SK-N-SH treated with all-trans-retinoic acid at 6 μM for 48 hours (cell line): ENCODE results near the gene ZFHX3.
A peak's percentile ranks its signal among the peaks of the same experiment; 100 is the strongest.

Experiments used
- ATAC-seq: fragments of 200-7000 bp; cut with Tn5 transposase; 3 replicates; pipeline ENCODE4 v1.9.1; 2020; ENCODE audit warnings: mild to moderate bottlenecking, moderate library complexity
- ARNTL ChIP-seq: fragments of 450-650 bp; formaldehyde crosslinking; IDR thresholded peaks from 2 replicates; pipeline ENCODE4 v1.5.0; 2020; ENCODE audit warnings: low read depth, mild to moderate bottlenecking, moderate library complexity, borderline replicate concordance
- BACH2 ChIP-seq: fragments of 250-450 bp; sonication (Bioruptor Pico); IDR thresholded peaks from 2 replicates; pipeline ENCODE4 v1.9.0; 2021; ENCODE audit warnings: mild to moderate bottlenecking, borderline replicate concordance
- CREB5 ChIP-seq: fragments of 250-450 bp; sonication (Bioruptor Pico); IDR thresholded peaks from 2 replicates; pipeline ENCODE4 v1.5.1; 2020; ENCODE audit warnings: low read depth, mild to moderate bottlenecking, moderate library complexity
- CSRNP3 ChIP-seq: fragments of 250-450 bp; sonication (Bioruptor Pico); IDR thresholded peaks from 2 replicates; pipeline ENCODE4 v1.5.1; 2021; ENCODE audit warnings: mild to moderate bottlenecking, moderate library complexity
- ESRRG ChIP-seq: fragments of 250-450 bp; sonication (Bioruptor Pico); IDR thresholded peaks from 2 replicates; pipeline ENCODE4 v1.6.1; 2021; ENCODE audit warnings: mild to moderate bottlenecking
- OSR1 ChIP-seq: fragments of 250-450 bp; sonication (Bioruptor Pico); IDR thresholded peaks from 2 replicates; pipeline ENCODE4 v1.8.0; 2022; ENCODE audit warnings: moderate library complexity, mild to moderate bottlenecking, inconsistent platforms
- PATZ1 ChIP-seq: fragments of 250-450 bp; sonication (Bioruptor Pico); IDR thresholded peaks from 2 replicates; pipeline ENCODE4 v1.8.0; 2020; ENCODE audit warnings: mild to moderate bottlenecking, moderate library complexity, borderline replicate concordance
- POU6F1 ChIP-seq: fragments of 250-450 bp; sonication (Bioruptor Pico); IDR thresholded peaks from 2 replicates; pipeline ENCODE4 v1.8.0; 2021; ENCODE audit warnings: low read depth, mild to moderate bottlenecking, moderate library complexity, borderline replicate concordance
- PPARA ChIP-seq: fragments of 250-450 bp; sonication (Bioruptor Pico); IDR thresholded peaks from 2 replicates; pipeline ENCODE4 v1.5.0; 2020; ENCODE audit warnings: mild to moderate bottlenecking, borderline replicate concordance
- SNAI2 ChIP-seq: fragments of 250-450 bp; sonication (Bioruptor Pico); IDR thresholded peaks from 2 replicates; pipeline ENCODE4 v1.5.0; 2020; ENCODE audit warnings: mild to moderate bottlenecking, moderate library complexity
- TCF4 ChIP-seq: fragments of 250-450 bp; sonication (Bioruptor Pico); IDR thresholded peaks from 2 replicates; pipeline ENCODE4 v1.8.0; 2021; ENCODE audit warnings: mild to moderate bottlenecking, moderate library complexity, borderline replicate concordance
- TOX ChIP-seq: fragments of 250-450 bp; sonication (Bioruptor Pico); IDR thresholded peaks from 2 replicates; pipeline ENCODE4 v1.8.0; 2021; ENCODE audit warnings: mild to moderate bottlenecking, moderate library complexity, borderline replicate concordance
- TSHZ2 ChIP-seq: fragments of 250-450 bp; sonication (Bioruptor Pico); IDR thresholded peaks from 2 replicates; pipeline ENCODE4 v1.5.0; 2020; ENCODE audit warnings: mild to moderate bottlenecking, moderate library complexity
- ZFP3 ChIP-seq: fragments of 250-450 bp; sonication (Bioruptor Pico); IDR thresholded peaks from 2 replicates; pipeline ENCODE4 v1.5.0; 2020; ENCODE audit warnings: mild to moderate bottlenecking, moderate library complexity
- ZNF565 ChIP-seq: fragments of 450-650 bp; formaldehyde crosslinking; conservative IDR thresholded peaks from 2 replicates; pipeline ENCODE4 v1.5.0; 2020; ENCODE audit warnings: low read depth, mild to moderate bottlenecking, moderate library complexity
- ZNF70 ChIP-seq: fragments of 450-650 bp; formaldehyde crosslinking; IDR thresholded peaks from 2 replicates; pipeline ENCODE4 v1.5.0; 2020; ENCODE audit warnings: mild to moderate bottlenecking, moderate library complexity
- ZNF8 ChIP-seq: fragments of 450-650 bp; formaldehyde crosslinking; IDR thresholded peaks from 2 replicates; pipeline ENCODE4 v1.5.0; 2020; ENCODE audit warnings: mild to moderate bottlenecking, moderate library complexity

Gene ZFHX3

GRCh38 chr16:72878301-72879269, 169.3 kb downstream of the ZFHX3 start:
- ATAC-seq: peak; percentile 26; the same call in 2 of the 3 replicates
- TF ChIP-seq ZNF8 (CRISPR knock-in tag): no peak
- TF ChIP-seq PATZ1 (CRISPR knock-in tag): no peak
- TF ChIP-seq ZNF70 (CRISPR knock-in tag): no peak
- TF ChIP-seq ZNF565 (CRISPR knock-in tag): no peak
- TF ChIP-seq ARNTL (CRISPR knock-in tag): no peak
- no peak for TF ChIP-seq OSR1
- TF ChIP-seq TOX: no peak
- no peak for TF ChIP-seq PPARA
- no peak; the same call in 1 of the 2 replicates for TF ChIP-seq ZFP3

GRCh38 chr16:72877374-72878028, 170.4 kb downstream of the ZFHX3 start:
- ATAC-seq: peak; percentile 72
- no peak for TF ChIP-seq TSHZ2
- no peak for TF ChIP-seq POU6F1
- no peak for TF ChIP-seq SNAI2 (CRISPR knock-in tag)
- no peak for TF ChIP-seq PPARA
- no peak for TF ChIP-seq TCF4 (CRISPR knock-in tag)
- no peak for TF ChIP-seq TOX
- TF ChIP-seq PATZ1 (CRISPR knock-in tag): no peak
- no peak for TF ChIP-seq BACH2 (CRISPR knock-in tag)
- TF ChIP-seq CSRNP3 (CRISPR knock-in tag): no peak
- TF ChIP-seq ZNF70 (CRISPR knock-in tag): no peak

- no peak; the same call in none of the 3 replicates for ATAC-seq
- TF ChIP-seq CSRNP3 (CRISPR knock-in tag) (no peak), CREB5 (CRISPR knock-in tag) (no peak), SNAI2 (CRISPR knock-in tag) (no peak), ESRRG (CRISPR knock-in tag) (no peak), ZNF8 (CRISPR knock-in tag) (no peak)
- TF ChIP-seq, all 23 proteins: peak for 0
Measured at GRCh38 chr16:72876981-72877373, 171.0 kb downstream of the ZFHX3 start.
